Trophoblast cell (in vitro differentiated cells and primary cell): Measurements from ENCODE around the gene PPM1N.

ENCODE experiments used
- DNase-seq, 2 donors: peaks; one replicate each; pipeline ENCODE4 v3.0.0-alpha.2; 2016
- H2AFZ ChIP-seq: 2 replicates; pipeline ENCODE4 v1.6.1; 2013; ENCODE audit warnings: low read length, moderate library complexity, mild to moderate bottlenecking; ENCODE audit not compliant: insufficient read depth, poor library complexity
- H2AK5ac ChIP-seq: 2 replicates; pipeline ENCODE4 v1.6.1; 2013; ENCODE audit warnings: mild to moderate bottlenecking, low read length
- H2BK120ac ChIP-seq: 2 replicates; pipeline ENCODE4 v1.6.1; 2013; ENCODE audit warnings: low read length, mild to moderate bottlenecking, moderate library complexity; ENCODE audit not compliant: insufficient read depth, poor library complexity
- H2BK12ac ChIP-seq: 2 replicates; pipeline ENCODE4 v1.6.1; 2013; ENCODE audit warnings: mild to moderate bottlenecking, low read length, moderate library complexity
- H2BK5ac ChIP-seq: 2 replicates; pipeline ENCODE4 v1.6.1; 2013; ENCODE audit warnings: low read length, low read depth, moderate library complexity, mild to moderate bottlenecking; ENCODE audit not compliant: poor library complexity
- H3K14ac ChIP-seq: 2 replicates; pipeline ENCODE4 v1.6.1; 2013; ENCODE audit warnings: mild to moderate bottlenecking, low read length
- H3K18ac ChIP-seq: 2 replicates; pipeline ENCODE4 v1.6.1; 2013; ENCODE audit warnings: mild to moderate bottlenecking, low read length
- H3K23ac ChIP-seq: 2 replicates; pipeline ENCODE4 v1.6.1; 2013; ENCODE audit warnings: low read length
- H3K27ac ChIP-seq: 2 replicates; pipeline ENCODE4 v1.5.1; 2013; ENCODE audit warnings: low read depth, mild to moderate bottlenecking, inconsistent platforms, low read length, moderate library complexity
- H3K27me3 ChIP-seq: 2 replicates; pipeline ENCODE4 v1.6.1; 2013; ENCODE audit warnings: inconsistent platforms, mild to moderate bottlenecking, low read length, moderate library complexity; ENCODE audit not compliant: insufficient read depth
- H3K36me3 ChIP-seq, 2 experiments: 1 replicate in 1 of 2; 2 replicates in 1 of 2; pipeline ENCODE4 v1.6.1; 2013; ENCODE audit warnings: low read length in 2 of 2, mild to moderate bottlenecking in 2 of 2, moderate library complexity in 1 of 2; ENCODE audit not compliant: insufficient read depth in 2 of 2, control insufficient read depth in 1 of 2
- H3K4ac ChIP-seq: 2 replicates; pipeline ENCODE4 v1.6.1; 2013; ENCODE audit warnings: low read depth, mild to moderate bottlenecking, low read length, moderate library complexity
- H3K4me1 ChIP-seq, 2 experiments: 1 replicate in 1 of 2; 2 replicates in 1 of 2; pipeline ENCODE4 v1.6.1; 2013; ENCODE audit warnings: low read length in 2 of 2, mild to moderate bottlenecking in 2 of 2, moderate library complexity in 1 of 2; ENCODE audit not compliant: insufficient read depth in 2 of 2, control insufficient read depth in 1 of 2
- H3K4me2 ChIP-seq: 2 replicates; pipeline ENCODE4 v1.6.1; 2013; ENCODE audit warnings: inconsistent platforms, mild to moderate bottlenecking, low read length, moderate library complexity
- H3K4me3 ChIP-seq: 2 replicates; pipeline ENCODE4 v1.5.1; 2013; ENCODE audit warnings: mild to moderate bottlenecking, low read depth, low read length, inconsistent platforms
- H3K79me1 ChIP-seq: one replicate; pipeline ENCODE4 v1.6.1; 2013; ENCODE audit warnings: low read length
- H3K79me2 ChIP-seq: 2 replicates; pipeline ENCODE4 v1.6.1; 2013; ENCODE audit warnings: low read length, mild to moderate bottlenecking; ENCODE audit not compliant: control insufficient read depth, insufficient read depth, poor library complexity
- H3K9ac ChIP-seq: 2 replicates; pipeline ENCODE4 v1.6.1; 2013; ENCODE audit warnings: mild to moderate bottlenecking, low read length
- H3K9me3 ChIP-seq: 2 replicates; pipeline ENCODE4 v1.6.1; 2013; ENCODE audit warnings: low read depth, mild to moderate bottlenecking, control low read depth, inconsistent platforms, low read length; ENCODE audit not compliant: insufficient read depth
- H4K12ac ChIP-seq: 2 replicates; pipeline ENCODE4 v1.6.1; 2013; ENCODE audit warnings: low read depth, mild to moderate bottlenecking, low read length, moderate library complexity
- H4K8ac ChIP-seq: 2 replicates; pipeline ENCODE4 v1.6.1; 2013; ENCODE audit warnings: low read depth, mild to moderate bottlenecking, low read length, moderate library complexity
- H4K91ac ChIP-seq: one replicate; pipeline ENCODE4 v1.6.1; 2013; ENCODE audit warnings: low read depth, mild to moderate bottlenecking, low read length, moderate library complexity
- WGBS: extraction: QIAGEN DNeasy Blood & Tissue Kit; methylation state at CpG from one replicate; pipeline ENCODE4 v1.1.7; 2013; ENCODE audit warnings: missing lambda C conversion rate; ENCODE audit not compliant: insufficient read length, insufficient coverage; ENCODE audit errors: extremely low coverage; 5-methylcytosine and 5-hydroxymethylcytosine counted together

Gene PPM1N

DNA sequence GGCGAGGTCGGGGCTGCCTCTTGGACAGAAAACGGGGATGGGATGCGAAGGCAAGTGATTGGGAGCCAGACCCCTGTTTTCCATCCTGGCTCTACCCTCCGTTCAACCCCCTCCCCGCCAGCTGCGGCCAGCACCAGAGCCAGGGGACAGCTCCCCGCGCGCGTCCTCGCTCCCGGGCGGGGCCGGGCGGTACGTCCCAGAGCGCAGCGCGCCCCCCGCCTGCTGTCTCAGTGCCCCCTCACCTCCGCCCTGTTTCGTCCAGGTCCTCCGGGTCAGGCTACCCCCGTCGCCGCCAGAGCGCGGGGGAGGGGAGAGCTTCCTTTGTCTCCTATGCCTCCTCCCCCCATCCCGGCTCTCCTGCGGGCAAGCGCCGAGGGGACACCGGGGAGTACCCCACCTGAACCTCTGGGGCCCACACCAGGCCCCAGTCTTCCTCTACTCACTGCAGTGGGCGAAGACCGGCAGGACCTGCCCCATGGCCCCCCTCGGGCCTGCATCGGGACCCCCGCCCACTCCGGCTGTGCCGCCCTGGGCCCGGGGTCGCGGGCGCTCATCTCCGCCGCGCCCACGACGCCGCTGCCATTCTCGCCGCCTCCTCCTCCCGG lies 1.8 kb upstream of the PPM1N start:
- Histone ChIP-seq H3K23ac (no peak overlapping the region), H3K9ac (peak overlapping the region; percentile 16), H3K27me3 (peaks cover 20% of the 10 kb centered on the region), H4K8ac (peak overlapping the region; percentile 23), H3K4ac (no peak overlapping the region), H3K4me1 (peaks cover 21 to 25% of the 10 kb centered on the region in 2 experiments), H3K4me2 (peak overlapping the region; percentile 99), H3K27ac (peak overlapping the region; percentile 29), H4K91ac (peak overlapping the region; percentile 63), H3K36me3 (peaks cover 9 to 10% of the 10 kb centered on the region in 2 experiments), H3K4me3 (peak overlapping the region; percentile 76), H3K79me1 (peaks cover 8% of the 10 kb centered on the region), H2BK120ac (no peak overlapping the region), H3K79me2 (peaks cover 2% of the 10 kb centered on the region), H2BK12ac (no peak overlapping the region), H3K9me3 (peaks cover 7% of the 10 kb centered on the region), H2AFZ (peak overlapping the region; percentile 73), H3K18ac (no peak overlapping the region), H2BK5ac (no peak overlapping the region), H4K12ac (no peak overlapping the region), H3K14ac (no peak overlapping the region), H2AK5ac (no peak overlapping the region)
- DNase-seq: no peak
- WGBS: no CpG with 5 or more reads among the region's 54 CpGs

DNA sequence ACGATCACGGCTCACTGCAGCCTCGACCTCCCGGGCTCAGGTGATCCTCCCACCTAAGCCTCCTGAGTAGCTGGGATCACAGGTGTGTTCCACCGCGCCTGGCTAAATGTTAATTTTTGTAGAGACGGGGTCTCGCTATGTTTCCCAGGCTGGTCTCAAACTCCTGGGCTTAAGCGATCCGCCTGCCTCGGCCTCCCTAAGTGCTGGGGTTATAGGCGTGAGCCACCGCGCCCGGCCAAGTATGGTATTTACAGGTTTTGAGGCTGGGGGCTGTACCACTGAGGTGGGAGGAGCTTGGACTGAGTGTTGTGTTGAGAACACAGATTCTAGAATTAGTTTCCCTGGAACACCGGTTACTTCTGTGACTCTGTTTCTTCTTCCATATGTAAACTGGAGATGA lies 452 bp upstream of the PPM1N start:
- H3K27me3 ChIP-seq: peaks cover 20% of the 10 kb centered on the region
- H3K23ac ChIP-seq: no peak overlapping the region
- H3K9me3 ChIP-seq: peaks cover 7% of the 10 kb centered on the region
- H3K4ac ChIP-seq: no peak overlapping the region
- peaks cover 19 to 21% of the 10 kb centered on the region in 2 experiments for H3K4me1 ChIP-seq
- H4K91ac ChIP-seq: no peak overlapping the region
- H3K27ac ChIP-seq: no peak overlapping the region
- peaks cover 6% of the 10 kb centered on the region for H3K79me1 ChIP-seq
- WGBS: no CpG with 5 or more reads among the region's 16 CpGs
- H2BK5ac ChIP-seq: no peak overlapping the region
- H3K9ac ChIP-seq: no peak overlapping the region
- H4K12ac ChIP-seq: no peak overlapping the region
- no peak overlapping the region for H4K8ac ChIP-seq
- H2BK12ac ChIP-seq: no peak overlapping the region
- H3K4me2 ChIP-seq: no peak overlapping the region
- peaks cover 9 to 10% of the 10 kb centered on the region in 2 experiments for H3K36me3 ChIP-seq
- H3K14ac ChIP-seq: no peak overlapping the region
- H2AK5ac ChIP-seq: no peak overlapping the region
- H3K79me2 ChIP-seq: peaks cover 2% of the 10 kb centered on the region
- H3K18ac ChIP-seq: no peak overlapping the region
- no peak for DNase-seq
- no peak overlapping the region for H3K4me3 ChIP-seq
- no peak overlapping the region for H2AFZ ChIP-seq
- H2BK120ac ChIP-seq: no peak overlapping the region

- no peak overlapping the region for H3K27ac ChIP-seq
- peak overlapping the region; percentile 50 for H3K4me2 ChIP-seq
- no peaks in the 10 kb centered on the region for H3K79me2 ChIP-seq
- H3K9ac ChIP-seq: no peak overlapping the region
- H3K18ac ChIP-seq: no peak overlapping the region
- H2BK120ac ChIP-seq: no peak overlapping the region
- H2BK12ac ChIP-seq: no peak overlapping the region
- no peak overlapping the region for H4K8ac ChIP-seq
- no peak overlapping the region for H2BK5ac ChIP-seq
- H4K91ac ChIP-seq: no peak overlapping the region
- H3K4me3 ChIP-seq: no peak overlapping the region
- no peak overlapping the region for H4K12ac ChIP-seq
- H3K4ac ChIP-seq: no peak overlapping the region
- H3K14ac ChIP-seq: no peak overlapping the region
- DNase-seq: peak in 1 of 2 donors; percentile 34
- H3K23ac ChIP-seq: no peak overlapping the region
- H3K27me3 ChIP-seq: peaks cover 20% of the 10 kb centered on the region
- peaks cover 18 to 21% of the 10 kb centered on the region in 2 experiments for H3K4me1 ChIP-seq
- peaks cover 4% of the 10 kb centered on the region for H3K79me1 ChIP-seq
- no peak overlapping the region for H2AK5ac ChIP-seq
- no CpG with 5 or more reads among the region's 37 CpGs for WGBS
- no peak overlapping the region for H2AFZ ChIP-seq
- peaks cover 3 to 4% of the 10 kb centered on the region in 2 experiments for H3K36me3 ChIP-seq
- peaks cover 7% of the 10 kb centered on the region for H3K9me3 ChIP-seq
Measured at GRCh38 chr19:45499196-45500180, 1.2 kb downstream of the PPM1N start.

- Histone ChIP-seq H3K27ac (no peak overlapping the region), H4K91ac (no peak overlapping the region), H3K4ac (no peak overlapping the region), H4K12ac (no peak overlapping the region), H2AK5ac (no peak overlapping the region), H3K4me2 (no peak overlapping the region), H3K4me3 (no peak overlapping the region), H3K79me1 (peaks cover 6% of the 10 kb centered on the region), H3K18ac (no peak overlapping the region), H3K9me3 (peaks cover 7% of the 10 kb centered on the region), H2BK120ac (no peak overlapping the region), H3K14ac (no peak overlapping the region), H2AFZ (no peak overlapping the region), H2BK5ac (no peak overlapping the region), H2BK12ac (no peak overlapping the region), H3K23ac (no peak overlapping the region), H4K8ac (no peak overlapping the region), H3K9ac (no peak overlapping the region), H3K79me2 (no peaks in the 10 kb centered on the region), H3K36me3 (no peaks in the 10 kb centered on the region), H3K4me1 (peaks cover 22 to 24% of the 10 kb centered on the region in 2 experiments), H3K27me3 (peaks cover 20% of the 10 kb centered on the region)
- no CpG with 5 or more reads among the region's 8 CpGs for WGBS
- DNase-seq: peak; percentile 95 to 98
Measured at GRCh38 chr19:45500918-45501729, 2.9 kb downstream of the PPM1N start.
